Epidermal melanocyte (primary cell): ENCODE results near the gene KRTAP5-4.
"Not testable (repeated sequence)": the region's sequence is repeated elsewhere in the genome, so short reads cannot be mapped to it uniquely, and the experiment has no call there.

Experiments used
- DNase-seq: peaks from one replicate; pipeline ENCODE4 v3.0.0; 2011; ENCODE audit warnings: low spot score; ENCODE audit not compliant: insufficient read length

Gene KRTAP5-4

GRCh38 chr11:1622086-1622485 is at the start of gene KRTAP5-4:
TSS of gene KRTAP5-4 (minus strand) at chr11:1622138. CDS start at chr11:1622093, 45 bp downstream.
- no peak for DNase-seq

GRCh38 chr11:1671658-1672057 is 49.7 kb upstream of the KRTAP5-4 start:
- no peak for DNase-seq

- no peak for DNase-seq
These were observed 49.0 kb upstream of the KRTAP5-4 start for GRCh38 chr11:1670905-1671371.

GRCh38 chr11:1670457-1670856 is 48.5 kb upstream of the KRTAP5-4 start:
- DNase-seq: not testable (repeated sequence)

GRCh38 chr11:1669546-1670218 is 47.7 kb upstream of the KRTAP5-4 start:
- no peak for DNase-seq

GRCh38 chr11:1668911-1669473 is 47.1 kb upstream of the KRTAP5-4 start:
- DNase-seq: no peak

- DNase-seq: no peak
These were observed 46.0 kb upstream of the KRTAP5-4 start for GRCh38 chr11:1667906-1668305.

GRCh38 chr11:1667121-1667850 is 45.3 kb upstream of the KRTAP5-4 start:
- DNase-seq: no peak

GRCh38 chr11:1665313-1665712 is 43.4 kb upstream of the KRTAP5-4 start:
- no peak for DNase-seq

- DNase-seq: not testable (repeated sequence)
These were observed 40.9 kb upstream of the KRTAP5-4 start for GRCh38 chr11:1662699-1663283.

GRCh38 chr11:1661454-1662269 is 39.7 kb upstream of the KRTAP5-4 start:
- not testable (repeated sequence) for DNase-seq

GRCh38 chr11:1660111-1660867 is 38.4 kb upstream of the KRTAP5-4 start:
- DNase-seq: no peak

- DNase-seq: no peak
These were observed 37.6 kb upstream of the KRTAP5-4 start for GRCh38 chr11:1659506-1659905.

GRCh38 chr11:1656670-1657069 is 34.7 kb upstream of the KRTAP5-4 start:
- DNase-seq: no peak

GRCh38 chr11:1656061-1656441 is 34.1 kb upstream of the KRTAP5-4 start:
- DNase-seq: no peak

GRCh38 chr11:1655168-1656060 is 33.5 kb upstream of the KRTAP5-4 start:
- DNase-seq: no peak

GRCh38 chr11:1654388-1655167 is 32.6 kb upstream of the KRTAP5-4 start:
- DNase-seq: no peak

- no peak for DNase-seq
These were observed 31.8 kb upstream of the KRTAP5-4 start for GRCh38 chr11:1653541-1654387.
